HG03175 (cell line): Measurements from ENCODE around the gene CD151.

ENCODE experiments used
- ATAC-seq: cut with Tn5 transposase; IDR thresholded peaks from one replicate; pipeline ENCODE4 v1.9.1; 2021; ENCODE audit warnings: mild to moderate bottlenecking, moderate library complexity; ENCODE audit not compliant: unreplicated experiment

CD151 gene

DNA sequence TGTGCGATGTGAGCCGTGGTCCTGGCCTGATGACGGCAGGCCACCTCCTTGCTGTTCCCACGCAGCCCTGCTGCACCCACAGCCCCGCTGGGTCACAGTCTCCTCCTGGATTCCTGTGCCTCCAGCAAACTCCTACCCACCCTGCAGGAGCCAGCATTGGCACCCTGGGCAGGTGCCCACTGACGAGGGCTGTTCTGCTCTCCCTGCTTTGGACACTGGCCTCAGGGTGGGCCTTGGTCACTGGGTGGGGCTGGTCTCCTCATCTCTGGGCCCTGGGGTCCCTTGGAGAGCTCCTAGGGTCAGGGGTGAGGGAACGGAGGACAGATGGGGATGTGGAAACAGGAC, 22.6 kb downstream of the CD151 start:
- no peak for ATAC-seq

DNA sequence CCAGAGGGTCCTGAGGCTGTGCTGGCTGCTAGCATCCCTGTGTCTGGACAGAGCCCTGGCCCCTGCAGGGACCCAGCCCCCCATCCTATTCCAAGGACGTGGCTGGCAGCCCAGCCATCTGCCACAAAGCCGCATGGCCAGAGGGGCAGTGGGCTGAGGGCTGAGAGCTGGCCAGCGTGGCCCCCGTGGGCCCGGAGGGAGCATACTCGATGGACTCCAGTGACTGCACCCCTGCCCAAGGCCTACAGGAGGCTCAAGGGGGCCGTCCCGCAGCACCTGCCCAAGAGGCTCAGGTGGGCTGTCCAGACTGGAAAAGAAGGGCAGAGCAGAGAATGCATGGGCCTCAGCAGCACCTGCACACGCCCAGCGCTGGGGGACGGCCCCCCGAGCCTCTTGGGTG, 23.0 kb downstream of the CD151 start:
- ATAC-seq = no peak

DNA sequence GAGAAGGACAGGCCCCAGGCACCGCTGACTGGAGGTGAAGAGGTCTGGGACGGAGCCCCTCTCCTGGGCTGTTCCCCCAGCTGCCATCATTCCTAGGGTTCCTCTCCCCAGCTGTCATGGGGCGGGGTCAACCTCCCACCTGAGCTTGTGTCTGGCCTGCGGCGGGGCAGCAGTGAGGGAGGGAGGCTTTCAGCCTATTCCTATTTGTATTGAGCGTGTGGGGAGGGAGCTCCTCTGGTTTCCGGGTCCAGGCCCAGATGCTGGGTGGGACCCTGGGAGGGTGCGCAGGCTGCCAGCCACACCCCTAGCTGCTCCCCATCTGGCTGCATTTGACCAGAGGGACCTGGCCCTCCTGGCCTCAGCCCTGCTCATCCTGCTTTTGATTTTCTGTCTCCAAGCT, 23.6 kb downstream of the CD151 start:
- no peak for ATAC-seq

DNA sequence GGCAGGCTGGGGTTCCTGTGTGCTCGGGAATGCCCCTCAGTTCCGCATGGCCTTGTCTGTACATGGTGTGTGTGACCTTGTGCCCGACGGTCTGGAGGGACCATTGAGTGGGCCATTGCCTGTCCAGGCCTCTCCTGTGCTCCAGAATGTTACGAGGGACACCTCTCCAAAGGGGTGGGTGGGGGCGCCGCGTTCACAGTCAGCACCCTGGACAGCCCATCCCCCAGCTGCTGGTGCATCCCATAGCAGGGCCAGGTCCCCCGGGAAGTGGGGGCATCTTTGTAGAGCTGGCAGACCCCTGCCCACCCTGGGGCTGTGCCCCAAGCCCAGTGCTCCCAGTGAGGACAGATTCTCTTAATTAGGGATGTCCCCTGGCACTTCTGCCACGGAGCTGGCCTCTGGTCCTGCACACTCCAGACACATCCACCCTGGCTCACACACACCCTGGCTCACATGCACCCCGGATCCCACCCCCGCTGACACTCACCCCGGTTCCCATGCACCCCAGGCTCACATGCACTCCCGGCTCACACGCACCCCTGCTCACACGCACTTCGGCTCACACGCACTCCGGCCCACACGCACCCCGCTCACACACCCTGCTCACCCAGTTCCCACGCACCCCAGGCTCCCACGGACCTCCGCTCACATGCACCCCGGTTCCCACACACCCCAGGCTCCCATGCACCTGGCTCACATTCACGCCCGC, 25.5 kb downstream of the CD151 start:
- no peak for ATAC-seq

DNA sequence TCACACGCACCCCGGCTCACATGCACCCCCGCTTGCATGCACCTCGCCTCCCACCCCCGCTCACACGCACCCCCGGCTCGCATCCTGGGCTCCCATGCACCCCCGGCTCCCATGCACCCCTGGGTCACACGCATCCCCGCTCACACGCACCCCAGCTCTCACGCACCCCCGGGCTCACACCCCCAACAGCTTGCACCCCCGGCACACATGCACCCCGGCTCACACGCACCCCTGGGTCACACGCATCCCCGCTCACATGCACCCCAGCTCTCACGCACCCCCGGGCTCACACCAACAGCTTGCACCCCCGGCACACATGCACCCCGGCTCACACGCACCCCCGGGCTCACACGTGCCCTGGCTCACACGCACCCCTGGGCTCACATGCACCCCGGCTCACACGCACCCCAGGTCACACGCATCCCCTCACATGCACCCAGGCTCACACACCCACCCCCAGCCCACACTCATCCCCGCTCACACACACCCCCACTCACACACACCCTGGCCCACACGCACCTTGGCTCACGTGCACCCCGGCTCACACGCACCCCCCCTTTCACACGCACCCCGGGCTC, 26.1 kb downstream of the CD151 start:
- no peak for ATAC-seq

DNA sequence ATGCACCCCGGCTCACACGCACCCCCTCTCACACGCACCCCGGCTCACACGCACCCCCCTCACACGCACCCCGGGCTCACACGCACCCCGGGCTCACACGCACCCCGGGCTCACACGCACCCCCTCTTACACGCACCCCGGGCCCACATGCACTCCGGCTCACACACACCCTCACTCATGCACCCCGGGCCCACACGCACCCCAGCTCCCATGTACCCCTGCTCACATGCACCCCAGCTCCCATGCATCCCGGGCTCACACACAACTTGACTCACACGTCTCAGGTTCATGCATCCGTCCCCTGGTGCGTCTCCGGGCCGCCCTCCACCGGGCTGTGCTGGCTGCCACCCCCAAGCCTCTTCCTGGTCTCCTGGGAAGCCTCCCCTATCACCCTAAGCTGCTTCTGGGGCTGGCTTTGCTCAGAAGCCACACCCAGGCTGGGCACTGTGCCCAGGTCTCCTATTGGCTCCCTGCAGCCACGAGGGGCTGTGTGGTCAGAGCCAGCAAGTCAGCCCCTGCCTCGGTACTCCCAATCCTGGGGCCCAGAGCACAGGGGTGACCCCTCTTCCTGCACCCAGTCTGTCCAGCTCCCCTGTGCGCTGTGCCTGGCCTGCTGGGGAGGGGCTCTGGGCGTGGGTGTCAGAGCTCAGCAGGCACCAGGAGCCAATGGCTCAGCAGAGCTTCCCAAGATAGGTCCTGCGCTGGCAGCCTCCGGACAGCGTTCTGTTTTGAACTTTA, 26.8 kb downstream of the CD151 start:
- ATAC-seq = no peak

DNA sequence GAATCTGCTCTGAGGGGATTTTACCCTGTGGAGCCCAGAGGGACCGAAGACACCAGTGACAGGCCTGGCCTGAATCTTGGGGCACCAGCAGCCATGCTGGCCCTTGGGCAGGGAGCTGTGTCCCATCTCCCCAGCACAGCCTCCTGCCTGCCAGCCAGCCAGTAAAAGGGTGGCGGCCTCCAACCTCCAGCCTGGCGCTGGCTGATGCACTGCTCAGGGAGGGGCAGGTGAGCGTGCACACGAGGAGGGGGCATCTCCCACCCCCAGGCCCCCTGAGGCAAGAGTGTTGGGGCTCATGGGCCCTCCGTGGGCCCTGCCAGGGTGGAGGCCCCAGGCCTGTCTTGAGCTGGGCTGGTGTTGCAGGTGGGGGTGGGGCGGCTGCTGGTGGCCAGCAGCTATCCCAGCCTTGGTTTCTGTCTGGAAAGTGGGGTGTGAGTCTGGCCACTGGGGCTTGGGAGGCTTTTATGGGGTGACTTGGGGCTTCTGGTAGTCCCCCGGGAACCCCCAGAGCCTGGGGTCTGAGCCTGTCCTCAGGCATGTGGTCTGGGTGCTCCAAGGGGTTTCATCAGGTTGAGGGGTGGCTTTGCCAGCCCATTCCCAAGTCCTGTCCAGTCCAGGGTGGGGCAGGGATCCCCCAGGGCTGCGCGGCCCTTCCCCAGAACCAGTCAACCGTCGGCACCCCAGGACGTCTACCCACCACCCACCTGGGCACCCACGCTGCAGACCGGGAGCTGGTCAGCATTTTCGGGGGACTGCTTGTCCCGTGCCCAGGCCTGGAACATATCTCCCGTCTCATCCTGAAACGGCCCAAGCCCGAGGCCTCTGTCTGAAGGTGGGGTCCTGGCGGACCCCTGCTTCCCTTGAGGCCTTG, 27.7 kb downstream of the CD151 start:
- no peak for ATAC-seq

DNA sequence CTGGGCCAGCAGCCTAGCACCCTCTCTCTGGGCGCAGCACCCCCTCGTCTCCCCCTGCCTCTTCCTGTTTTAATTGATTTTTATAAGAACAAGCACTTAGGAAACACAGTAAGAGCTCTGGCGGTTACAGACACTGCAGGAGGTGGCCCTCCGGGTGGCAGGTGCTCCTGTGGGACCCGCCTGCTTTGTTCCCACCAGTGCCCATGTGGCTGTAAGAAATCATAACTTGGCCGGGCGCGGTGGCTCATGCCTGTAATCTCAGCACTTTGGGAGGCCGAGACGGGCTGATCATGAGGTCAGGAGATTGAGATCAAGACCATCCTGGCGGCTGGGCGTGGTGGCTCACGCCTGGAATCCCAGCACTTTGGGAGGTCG, 28.3 kb downstream of the CD151 start:
- ATAC-seq = no peak

DNA sequence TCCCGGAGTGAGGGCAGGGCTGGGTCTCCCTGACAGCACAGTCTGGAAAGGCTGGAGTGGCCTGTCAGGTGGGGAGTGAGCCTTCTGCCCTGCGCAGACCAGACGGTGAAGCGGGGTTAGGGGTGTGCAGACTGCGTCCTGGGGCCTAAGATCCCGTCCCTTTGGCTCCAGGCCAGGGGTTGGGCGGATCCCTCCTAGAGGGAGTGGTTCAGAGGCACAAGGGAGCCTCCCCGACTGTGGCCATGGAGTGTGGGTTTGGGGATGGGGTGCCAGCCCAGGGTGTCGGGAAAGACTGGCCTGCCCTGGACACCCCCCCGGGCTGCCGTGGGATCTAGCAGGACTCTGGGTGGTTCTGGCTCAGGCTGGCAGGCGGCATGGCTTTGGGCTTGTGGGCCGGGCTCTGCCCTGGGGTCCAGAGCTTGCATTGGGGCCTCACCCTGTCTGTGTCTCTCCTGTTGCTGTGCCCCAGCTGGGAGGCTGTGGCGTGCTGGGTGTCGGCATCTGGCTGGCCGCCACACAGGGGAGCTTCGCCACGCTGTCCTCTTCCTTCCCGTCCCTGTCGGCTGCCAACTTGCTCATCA, 29.4 kb downstream of the CD151 start:
- ATAC-seq = no peak

DNA sequence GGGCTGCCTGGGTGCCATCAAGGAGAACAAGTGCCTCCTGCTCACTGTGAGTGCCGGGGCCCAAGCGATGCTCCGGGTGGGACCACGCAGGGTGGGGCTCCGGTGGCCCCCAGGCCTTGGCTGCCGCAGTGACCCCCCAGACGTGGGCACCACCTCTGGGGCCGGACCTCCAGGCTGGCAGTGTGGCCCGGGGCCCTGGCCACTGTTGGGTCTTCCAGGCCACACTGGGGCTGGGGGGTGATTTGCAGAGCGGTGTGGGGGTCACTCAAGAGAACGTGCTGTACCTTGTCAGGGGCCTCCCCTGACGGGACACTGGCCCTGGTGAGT, 29.9 kb downstream of the CD151 start:
- ATAC-seq = no peak

DNA sequence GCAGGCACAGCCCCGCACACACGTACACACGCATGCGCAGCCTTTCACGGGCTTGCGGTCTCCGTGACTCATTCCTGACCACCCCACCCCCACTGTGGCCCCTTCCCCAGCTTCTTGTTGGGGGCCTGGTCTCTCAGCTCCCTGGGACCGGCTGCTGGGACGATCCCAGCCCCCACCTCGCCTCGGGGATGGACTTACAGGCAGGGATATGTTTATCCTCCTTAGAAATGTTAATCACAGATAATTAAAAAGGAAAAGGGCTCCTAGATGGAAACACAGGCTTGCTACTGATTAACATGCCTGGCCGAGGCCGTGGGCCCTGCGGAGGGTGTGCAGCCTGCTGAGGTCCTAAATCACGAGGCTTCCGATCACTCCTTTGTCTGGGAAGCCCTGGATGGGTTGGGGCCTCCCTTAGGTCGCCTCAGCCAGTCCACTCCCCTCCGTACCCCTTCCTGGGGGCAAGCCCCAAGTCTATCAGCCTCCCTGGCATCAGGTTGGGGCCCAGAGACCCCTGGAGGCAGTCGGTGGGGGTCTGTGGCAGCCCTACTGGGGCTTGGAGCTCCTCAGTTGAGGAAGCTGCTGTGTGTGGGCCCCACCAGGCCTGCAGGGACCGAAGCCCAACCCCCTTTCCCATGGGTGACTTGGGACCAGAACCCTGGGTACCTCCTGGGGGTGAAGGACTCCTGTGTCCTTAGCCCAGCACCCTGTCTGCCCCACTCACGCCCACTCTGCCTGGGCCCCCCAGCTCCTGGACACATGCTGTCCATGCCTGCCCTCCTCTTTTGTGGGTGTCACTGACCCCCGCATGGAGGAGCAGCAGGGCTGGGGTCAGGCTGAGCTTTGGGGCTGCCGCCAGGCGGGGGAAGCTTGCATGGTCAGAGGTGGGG, 30.5 kb downstream of the CD151 start:
- ATAC-seq = no peak

DNA sequence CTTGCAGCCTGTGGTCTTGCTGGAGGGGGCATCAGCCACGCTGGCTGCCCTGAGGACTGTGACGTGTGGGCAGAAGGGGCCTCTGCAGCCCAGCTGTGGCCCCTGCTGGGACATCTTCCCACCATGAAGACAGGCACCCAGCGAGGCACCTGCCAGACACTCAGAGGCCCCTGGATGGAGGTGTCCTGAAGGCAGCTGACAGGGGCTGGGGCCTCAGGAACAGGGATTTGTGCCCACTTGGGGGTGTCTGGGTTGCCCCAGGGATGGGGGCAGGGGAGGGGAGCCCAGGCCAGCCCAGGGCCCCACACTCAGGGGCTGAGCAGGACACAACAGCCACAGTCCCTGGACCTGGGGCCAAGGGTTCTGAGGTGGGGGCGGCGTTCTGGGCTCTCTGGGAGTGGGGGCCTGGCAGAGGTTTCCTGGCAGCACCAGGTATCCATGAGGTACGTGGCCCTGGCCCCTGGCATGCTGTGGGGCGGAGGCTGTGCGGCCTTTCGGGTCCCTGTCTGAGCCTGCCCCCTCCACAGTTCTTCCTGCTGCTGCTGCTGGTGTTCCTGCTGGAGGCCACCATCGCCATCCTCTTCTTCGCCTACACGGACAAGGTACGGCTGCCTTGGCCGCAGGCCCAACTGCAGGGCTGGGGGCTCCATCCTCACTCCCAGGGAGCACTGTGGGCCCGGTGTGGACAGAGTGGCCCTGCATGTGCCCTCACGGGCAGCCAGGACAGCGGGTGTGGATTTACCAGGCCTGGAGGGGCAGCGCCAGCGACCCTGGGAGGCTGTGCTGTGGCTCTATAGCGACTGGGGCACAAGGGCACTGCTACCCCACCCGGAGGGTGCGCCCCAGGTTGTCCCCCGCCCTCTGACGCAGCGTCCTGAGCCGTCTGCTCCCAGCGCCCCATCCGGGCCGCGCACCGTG, 31.4 kb downstream of the CD151 start:
- no peak for ATAC-seq

DNA sequence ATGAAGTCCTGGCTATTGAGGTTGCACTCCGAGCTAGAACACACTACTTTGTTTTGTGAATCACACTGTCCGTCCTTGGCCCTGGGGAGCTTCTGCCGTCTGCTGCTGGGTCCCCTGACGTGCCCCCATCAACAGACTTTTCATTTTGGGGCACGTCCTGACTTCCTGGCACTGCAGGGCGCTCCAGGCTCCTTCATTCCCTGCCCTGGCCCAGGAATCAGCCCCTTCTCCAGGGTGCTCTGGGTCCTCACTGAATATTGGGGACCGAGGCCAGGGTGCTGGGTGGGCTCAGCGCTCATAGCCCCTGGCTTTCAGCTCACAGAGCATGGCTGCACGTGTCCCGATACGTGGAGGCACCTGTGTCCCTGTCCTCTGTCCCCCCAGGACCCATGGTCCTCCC, 32.1 kb downstream of the CD151 start:
- no peak for ATAC-seq

DNA sequence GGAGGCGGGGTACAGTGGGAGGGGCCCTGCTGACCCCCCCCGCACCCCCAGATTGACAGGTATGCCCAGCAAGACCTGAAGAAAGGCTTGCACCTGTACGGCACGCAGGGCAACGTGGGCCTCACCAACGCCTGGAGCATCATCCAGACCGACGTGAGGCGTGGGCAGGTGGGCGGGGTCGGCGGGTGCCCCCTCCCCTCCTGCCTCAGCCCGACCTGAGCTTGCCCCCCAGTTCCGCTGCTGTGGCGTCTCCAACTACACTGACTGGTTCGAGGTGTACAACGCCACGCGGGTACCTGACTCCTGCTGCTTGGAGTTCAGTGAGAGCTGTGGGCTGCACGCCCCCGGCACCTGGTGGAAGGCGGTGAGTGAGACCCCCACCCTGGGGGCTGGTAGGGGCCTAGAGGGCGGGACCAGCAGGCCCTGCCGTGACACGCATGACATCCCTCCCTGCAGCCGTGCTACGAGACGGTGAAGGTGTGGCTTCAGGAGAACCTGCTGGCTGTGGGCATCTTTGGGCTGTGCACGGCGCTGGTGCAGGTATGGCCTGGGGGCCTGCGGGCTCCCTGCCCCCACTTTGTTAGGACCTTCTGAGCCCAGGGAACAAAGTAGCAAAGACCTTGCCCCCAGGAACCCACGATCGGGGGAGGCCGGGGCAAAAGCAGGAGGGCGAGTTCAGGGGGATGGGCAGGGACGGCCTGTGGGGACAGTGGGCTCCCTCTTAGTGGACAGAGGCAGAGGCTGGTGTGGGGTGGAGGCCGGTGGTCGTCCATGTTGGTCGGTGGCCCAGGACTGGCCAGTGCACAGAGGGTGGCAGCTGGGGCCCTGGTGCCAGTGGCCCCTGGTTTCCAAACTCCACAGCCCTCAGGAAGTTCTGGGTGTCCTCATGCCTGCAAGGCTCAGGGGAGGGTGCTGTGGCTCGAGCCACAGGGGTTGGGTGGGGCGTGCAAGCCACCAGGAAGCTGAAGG, 33.0 kb downstream of the CD151 start:
- no peak for ATAC-seq

DNA sequence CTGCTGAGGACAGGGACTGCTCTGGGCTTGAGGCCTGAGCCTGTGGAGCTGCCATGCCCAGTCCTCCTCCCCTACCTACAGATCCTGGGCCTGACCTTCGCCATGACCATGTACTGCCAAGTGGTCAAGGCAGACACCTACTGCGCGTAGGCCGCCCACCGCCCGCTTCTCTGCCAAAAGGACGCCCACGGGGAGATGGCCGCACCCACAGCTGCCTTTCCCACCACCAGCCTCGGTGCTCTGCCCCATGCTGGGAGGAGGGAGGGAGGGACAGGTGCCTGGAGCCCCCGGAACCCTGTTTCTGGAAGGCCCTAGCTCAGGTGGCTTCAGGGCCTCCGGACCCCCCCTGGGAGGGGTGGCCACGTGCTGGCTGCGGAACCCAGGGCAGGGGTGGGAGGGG, 33.7 kb downstream of the CD151 start:
- no peak for ATAC-seq

DNA sequence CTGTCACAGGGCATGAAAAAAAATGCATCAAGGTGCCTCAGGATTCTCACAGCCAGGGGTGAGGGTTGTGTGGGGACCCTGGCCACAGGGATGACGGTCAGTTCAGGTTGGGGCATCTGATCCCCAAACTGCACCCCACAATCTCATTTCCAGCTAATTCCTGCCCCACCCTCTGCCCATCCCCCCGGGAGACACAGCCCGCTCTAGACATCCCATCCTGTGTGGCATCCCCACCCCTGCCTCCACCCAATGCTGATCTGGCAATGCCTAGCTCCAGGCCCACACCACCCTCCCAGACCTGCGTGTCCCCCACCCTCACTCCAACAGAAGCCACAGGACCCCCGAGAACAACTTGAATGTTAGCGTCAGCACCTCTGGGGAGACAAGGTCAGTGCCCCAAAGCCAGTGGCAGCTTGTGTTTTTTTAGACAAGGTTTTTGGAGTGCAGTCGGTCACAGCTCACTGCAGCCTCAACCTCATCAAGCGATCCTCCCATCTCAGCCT, 35.2 kb downstream of the CD151 start:
- ATAC-seq = no peak

DNA sequence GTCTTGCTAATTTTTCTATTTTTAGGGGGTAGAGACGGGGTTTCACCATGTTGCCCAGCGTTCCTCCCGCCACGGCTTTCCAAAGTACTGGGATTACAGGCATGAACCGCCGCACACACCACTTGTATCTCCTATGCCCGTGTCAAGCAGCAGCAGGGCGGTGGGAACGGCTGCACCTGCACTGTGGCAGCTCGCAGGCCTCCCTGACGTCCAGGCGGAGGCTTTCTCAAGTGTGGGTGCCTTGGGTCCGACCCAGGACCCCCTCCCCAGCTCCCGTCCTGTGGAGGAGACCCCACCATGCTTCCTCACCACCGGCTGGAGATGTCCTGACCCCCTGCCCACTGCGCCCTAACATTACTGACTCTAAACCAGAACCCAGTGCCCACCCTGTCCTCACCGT, 35.6 kb downstream of the CD151 start:
- no peak for ATAC-seq

DNA sequence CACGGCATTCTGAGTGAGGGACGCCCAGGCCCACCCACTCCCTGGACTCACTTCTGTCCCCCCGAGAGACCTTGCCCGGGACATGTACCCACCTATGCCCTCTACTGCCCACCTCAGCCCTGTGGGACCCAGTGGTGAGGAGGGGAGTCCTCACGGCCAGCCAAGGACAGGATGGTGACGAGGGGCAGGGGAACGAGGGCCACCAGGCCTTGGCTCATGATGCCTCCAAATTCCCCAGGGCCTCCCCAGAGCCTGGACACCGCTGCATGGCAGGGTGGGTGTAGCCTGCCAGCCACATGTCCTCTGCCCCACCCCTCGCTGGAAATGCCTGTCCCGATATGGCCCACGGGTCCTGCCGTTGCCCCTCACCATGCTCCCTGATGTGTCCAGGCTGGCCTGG, 36.0 kb downstream of the CD151 start:
- no peak for ATAC-seq
